Thyroid gland (tissue), 4 donors: ENCODE data around the gene IL20RB.

Experiments used
- POLR2A ChIP-seq, 2 donors: fragments of 450-650 bp; IDR thresholded peaks; one replicate each; pipeline ENCODE4 v1.6.1; 2017; ENCODE audit warnings: antibody characterized with exemption in 2 of 2, mild to moderate bottlenecking in 2 of 2, moderate library complexity in 1 of 2
- TF ChIP-seq, protein P1 (sequence below), 6 experiments: fragments of 200-600 bp in 3 of 6; fragments of 450-650 bp in 3 of 6; sonication (generic) in 3 of 6; IDR thresholded peaks; one replicate each; pipeline ENCODE4 v1.5.1; 2016 to 2019; ENCODE audit warnings: antibody characterized with exemption in 6 of 6, mild to moderate bottlenecking in 2 of 6, inconsistent platforms in 1 of 6, moderate library complexity in 1 of 6

- no peak for TF ChIP-seq POLR2A (IDR thresholded peaks at IDR 0.05)
- TF ChIP-seq, protein P1, sequence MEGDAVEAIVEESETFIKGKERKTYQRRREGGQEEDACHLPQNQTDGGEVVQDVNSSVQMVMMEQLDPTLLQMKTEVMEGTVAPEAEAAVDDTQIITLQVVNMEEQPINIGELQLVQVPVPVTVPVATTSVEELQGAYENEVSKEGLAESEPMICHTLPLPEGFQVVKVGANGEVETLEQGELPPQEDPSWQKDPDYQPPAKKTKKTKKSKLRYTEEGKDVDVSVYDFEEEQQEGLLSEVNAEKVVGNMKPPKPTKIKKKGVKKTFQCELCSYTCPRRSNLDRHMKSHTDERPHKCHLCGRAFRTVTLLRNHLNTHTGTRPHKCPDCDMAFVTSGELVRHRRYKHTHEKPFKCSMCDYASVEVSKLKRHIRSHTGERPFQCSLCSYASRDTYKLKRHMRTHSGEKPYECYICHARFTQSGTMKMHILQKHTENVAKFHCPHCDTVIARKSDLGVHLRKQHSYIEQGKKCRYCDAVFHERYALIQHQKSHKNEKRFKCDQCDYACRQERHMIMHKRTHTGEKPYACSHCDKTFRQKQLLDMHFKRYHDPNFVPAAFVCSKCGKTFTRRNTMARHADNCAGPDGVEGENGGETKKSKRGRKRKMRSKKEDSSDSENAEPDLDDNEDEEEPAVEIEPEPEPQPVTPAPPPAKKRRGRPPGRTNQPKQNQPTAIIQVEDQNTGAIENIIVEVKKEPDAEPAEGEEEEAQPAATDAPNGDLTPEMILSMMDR (IDR thresholded peaks at IDR 0.05), result no peak
These were observed 1.2 kb downstream of the IL20RB start for GRCh38 chr3:136958939-136959338.
